AG04450 (cell line): Measurements from ENCODE around the gene ZNF469. TPM values are rescaled to one million over a fixed set of nuclear protein-coding genes. Genes with fewer than 3 reads are reported as not detected.

Experiments
- CTCF ChIA-PET: fragments of 300-600, 350-600 bp; formaldehyde crosslinking; extraction: SDS; loops from one replicate; lab custom pipeline; 2022; ENCODE audit warnings: antibody characterized with exemption, inconsistent platforms; lab: Charles Lee
- POLR2A ChIA-PET: fragments of 350-600 bp; formaldehyde crosslinking; extraction: SDS; loops from one replicate; lab custom pipeline; 2021; ENCODE audit warnings: antibody characterized with exemption, inconsistent platforms; lab: Yijun Ruan, JAX
- DNase-seq: peaks from one replicate; pipeline ENCODE4 v3.0.0-alpha.2; 2011; ENCODE audit warnings: low read depth, low spot score
- H3K27ac ChIP-seq: one replicate; pipeline ENCODE4 v1.5.1; 2012; ENCODE audit warnings: low read depth, low read length, control low read depth
- H3K27me3 ChIP-seq: one replicate; pipeline ENCODE4 v1.6.0; 2012; ENCODE audit warnings: low read length; ENCODE audit not compliant: control insufficient read depth, insufficient read depth
- H3K4me3 ChIP-seq: 2 replicates; pipeline ENCODE4 v1.5.1; 2011; ENCODE audit warnings: mild to moderate bottlenecking, low read depth, low read length, control low read depth
- H3K9me3 ChIP-seq: 2 replicates; pipeline ENCODE4 v1.5.1; 2012; ENCODE audit warnings: low read length; ENCODE audit not compliant: control insufficient read depth, insufficient read depth
- polyA plus RNA-seq: library from polyadenylated mRNA; depleted of rRNA; stranded (reverse); fragments of >200 nt; gene quantifications from 2 replicates; pipeline ENCODE4 v1.2.3, GENCODE V29; 2011
- TF ChIP-seq, protein P1 (sequence below): IDR thresholded peaks from 2 replicates; pipeline ENCODE4 v1.5.1; 2011; ENCODE audit warnings: low read depth, low read length, control low read depth, inconsistent platforms

The ZNF469 gene
- polyA plus RNA-seq, 1 experiment, result 2.2 TPM

DNA sequence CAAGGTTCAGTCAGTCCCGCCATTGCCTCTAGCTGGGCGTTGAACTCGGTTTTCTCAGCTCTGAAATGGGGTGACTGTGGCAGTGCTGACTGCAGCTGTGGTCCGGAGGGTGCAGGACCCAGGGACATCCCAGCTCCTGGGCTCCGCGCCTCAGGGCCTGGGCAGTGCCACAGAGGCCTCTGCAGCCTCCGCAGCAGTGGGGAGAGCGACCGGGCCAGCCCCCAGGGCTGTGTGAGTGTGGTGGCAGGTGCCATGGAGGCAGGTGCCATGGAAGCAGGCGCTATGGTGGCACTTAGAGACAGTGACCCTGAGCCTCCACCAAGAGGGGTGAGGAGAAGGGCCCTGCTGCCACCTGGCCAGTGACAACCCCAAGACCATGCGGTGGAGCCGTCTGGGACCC lies 30.9 kb downstream of the ZNF469 start:
- DNase-seq, result no peak
- H3K27ac ChIP-seq, result no peak overlapping the region
- H3K27me3 ChIP-seq, result no peaks in the 10 kb centered on the region
- no peak overlapping the region for H3K4me3 ChIP-seq
- POLR2A ChIA-PET, result no interaction called here
- CTCF ChIA-PET, result no interaction called here
- TF ChIP-seq, protein P1, sequence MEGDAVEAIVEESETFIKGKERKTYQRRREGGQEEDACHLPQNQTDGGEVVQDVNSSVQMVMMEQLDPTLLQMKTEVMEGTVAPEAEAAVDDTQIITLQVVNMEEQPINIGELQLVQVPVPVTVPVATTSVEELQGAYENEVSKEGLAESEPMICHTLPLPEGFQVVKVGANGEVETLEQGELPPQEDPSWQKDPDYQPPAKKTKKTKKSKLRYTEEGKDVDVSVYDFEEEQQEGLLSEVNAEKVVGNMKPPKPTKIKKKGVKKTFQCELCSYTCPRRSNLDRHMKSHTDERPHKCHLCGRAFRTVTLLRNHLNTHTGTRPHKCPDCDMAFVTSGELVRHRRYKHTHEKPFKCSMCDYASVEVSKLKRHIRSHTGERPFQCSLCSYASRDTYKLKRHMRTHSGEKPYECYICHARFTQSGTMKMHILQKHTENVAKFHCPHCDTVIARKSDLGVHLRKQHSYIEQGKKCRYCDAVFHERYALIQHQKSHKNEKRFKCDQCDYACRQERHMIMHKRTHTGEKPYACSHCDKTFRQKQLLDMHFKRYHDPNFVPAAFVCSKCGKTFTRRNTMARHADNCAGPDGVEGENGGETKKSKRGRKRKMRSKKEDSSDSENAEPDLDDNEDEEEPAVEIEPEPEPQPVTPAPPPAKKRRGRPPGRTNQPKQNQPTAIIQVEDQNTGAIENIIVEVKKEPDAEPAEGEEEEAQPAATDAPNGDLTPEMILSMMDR, result no peak
- H3K9me3 ChIP-seq, result no peaks in the 10 kb centered on the region; the same call in 1 of the 2 replicates

DNA sequence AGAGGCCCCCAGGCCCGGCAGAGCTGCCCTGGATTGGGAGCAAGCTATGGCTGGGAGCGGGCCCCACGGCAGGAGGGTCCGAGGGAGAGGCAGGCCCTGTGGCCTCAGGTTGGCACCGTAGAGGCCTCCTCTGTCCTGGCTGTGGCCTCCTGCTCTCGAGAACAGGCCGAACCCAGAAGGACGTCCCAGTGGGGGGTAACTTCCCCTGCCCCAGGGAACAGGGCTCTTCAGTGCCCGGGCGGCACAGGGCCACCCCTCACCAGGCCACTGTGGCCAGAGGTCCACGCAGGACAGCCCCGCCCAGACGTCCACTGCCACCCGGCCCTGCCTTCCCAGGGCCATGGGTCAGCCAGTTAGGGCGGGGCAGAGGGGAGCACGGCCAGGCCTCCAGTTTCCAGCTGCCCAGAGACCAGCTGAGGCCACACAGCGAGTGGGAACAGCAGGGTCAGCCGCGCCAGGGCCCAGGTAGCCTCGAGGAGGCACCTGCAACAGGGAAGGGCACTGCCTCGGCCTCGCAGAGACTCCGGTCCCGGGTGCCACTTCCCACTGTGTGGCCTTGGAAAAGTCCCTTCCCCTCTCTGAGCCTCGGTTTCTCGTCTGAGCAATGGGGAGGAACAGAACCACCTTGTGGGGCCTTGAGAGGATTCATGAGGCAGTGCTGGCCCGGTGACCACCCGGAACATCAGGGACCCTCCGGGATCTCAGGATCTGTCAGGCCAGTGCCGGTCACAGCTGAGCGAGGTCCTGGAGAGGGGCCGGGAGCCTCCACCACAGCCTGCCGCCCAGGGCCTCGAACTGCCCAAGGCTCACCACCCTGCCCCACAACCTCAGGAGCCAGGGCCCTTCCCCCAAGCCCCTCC lies 32.0 kb downstream of the ZNF469 start:
- ChIA-PET CTCF (no interaction called here), POLR2A (no interaction called here)
- no peaks in the 10 kb centered on the region for H3K27me3 ChIP-seq
- no peak for DNase-seq
- no peaks in the 10 kb centered on the region; the same call in 1 of the 2 replicates for H3K9me3 ChIP-seq
- TF ChIP-seq, protein P1, result no peak
- H3K4me3 ChIP-seq, result no peak overlapping the region
- no peak overlapping the region for H3K27ac ChIP-seq

DNA sequence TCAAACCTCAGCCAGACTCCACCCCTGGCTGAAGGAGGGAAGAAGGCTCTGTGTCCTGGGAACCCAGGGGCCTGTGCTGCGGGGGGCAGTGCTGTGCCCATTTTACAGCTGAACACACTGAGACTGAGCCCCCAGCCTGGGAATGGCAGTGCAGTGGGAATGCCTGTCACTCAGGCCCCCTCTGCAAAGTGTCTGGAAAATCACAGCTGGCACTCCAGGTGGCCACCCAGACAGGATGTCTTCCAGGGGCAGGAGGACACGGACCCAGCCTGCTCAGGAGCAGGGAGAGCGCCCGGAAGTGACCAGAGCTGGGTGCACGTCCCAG lies 32.6 kb downstream of the ZNF469 start:
- no peaks in the 10 kb centered on the region for H3K27me3 ChIP-seq
- no peak overlapping the region for H3K4me3 ChIP-seq
- POLR2A ChIA-PET, result no interaction called here
- no peak for DNase-seq
- no peaks in the 10 kb centered on the region; the same call in 1 of the 2 replicates for H3K9me3 ChIP-seq
- no peak overlapping the region for H3K27ac ChIP-seq
- TF ChIP-seq, protein P1, result no peak
- CTCF ChIA-PET, result no interaction called here

DNA sequence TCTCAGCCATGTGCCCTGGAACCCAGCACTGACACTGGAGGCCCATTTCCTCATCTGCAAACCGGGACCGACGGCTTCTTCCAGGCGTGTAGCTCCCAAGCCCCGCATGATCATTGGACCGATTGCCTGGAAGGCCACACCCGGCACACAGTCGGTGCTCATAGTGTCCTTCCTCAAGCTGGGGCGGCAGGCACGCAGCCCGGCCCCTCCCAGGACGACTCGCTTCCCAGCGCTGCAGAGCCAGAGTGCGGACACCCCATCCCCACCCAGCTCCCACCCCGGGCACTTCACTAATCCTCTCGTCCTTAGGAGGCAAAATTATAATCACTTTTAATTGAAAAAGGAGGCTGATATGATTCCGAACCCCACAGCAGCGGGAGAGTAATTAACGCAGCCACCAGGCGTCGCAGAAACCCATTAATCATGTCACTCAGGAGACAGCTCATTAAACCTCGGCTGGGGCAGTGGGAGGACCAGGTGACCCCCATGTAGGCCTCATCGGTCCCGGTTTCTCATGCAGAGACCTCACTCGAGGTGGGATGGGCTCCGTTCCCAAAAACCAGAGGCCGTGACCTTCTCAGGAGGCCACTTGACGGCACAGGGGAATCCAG lies 33.1 kb downstream of the ZNF469 start:
- POLR2A ChIA-PET, result no interaction called here
- H3K27me3 ChIP-seq, result no peaks in the 10 kb centered on the region
- TF ChIP-seq, protein P1, result no peak
- no peaks in the 10 kb centered on the region; the same call in 1 of the 2 replicates for H3K9me3 ChIP-seq
- no peak overlapping the region for H3K4me3 ChIP-seq
- H3K27ac ChIP-seq, result no peak overlapping the region
- CTCF ChIA-PET, result no interaction called here
- DNase-seq, result no peak

DNA sequence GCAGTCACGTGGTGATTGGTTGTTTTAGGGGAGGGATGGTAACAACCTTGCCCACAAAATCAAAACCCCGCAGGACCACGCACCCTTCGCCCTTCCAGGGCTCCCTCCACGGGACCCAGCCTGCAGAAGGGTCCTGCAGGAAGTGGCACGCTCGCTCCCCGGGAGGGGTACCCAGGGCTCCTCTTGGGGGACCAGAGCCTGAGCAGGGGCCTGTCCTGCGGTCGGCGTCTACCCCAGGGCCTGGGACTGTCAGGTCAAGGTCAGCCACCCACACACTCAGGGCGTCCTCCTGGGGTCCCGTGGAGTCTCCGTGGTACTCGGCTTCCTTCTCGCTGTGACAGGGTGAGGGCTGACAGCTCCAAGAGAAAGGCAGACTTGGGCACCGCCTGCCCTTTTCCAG lies 33.9 kb downstream of the ZNF469 start:
- ChIA-PET POLR2A (no interaction called here), CTCF (no interaction called here)
- no peak for DNase-seq
- H3K27ac ChIP-seq, result no peak overlapping the region
- TF ChIP-seq, protein P1, result no peak
- H3K9me3 ChIP-seq, result no peaks in the 10 kb centered on the region; the same call in 1 of the 2 replicates
- no peak overlapping the region for H3K4me3 ChIP-seq
- no peaks in the 10 kb centered on the region for H3K27me3 ChIP-seq
